PC-3 (cell line): Measurements from ENCODE around the gene ZNF236. TPM values are rescaled to one million over a fixed set of nuclear protein-coding genes. Genes with fewer than 3 reads are reported as not detected.
A peak's percentile ranks its signal among the peaks of the same experiment; 100 is the strongest.

Experiments used
- ATAC-seq: fragments of 200-7000 bp; cut with Tn5 transposase; 2 replicates; pipeline ENCODE4 v1.9.1; 2020; ENCODE audit warnings: mild to moderate bottlenecking, moderate library complexity
- BruUV-seq: library from RNA; stranded (reverse); fragments of 400-500 nt; replicated peaks from 2 replicates; lab custom pipeline; 2021; lab: Mats Ljungman, UMichigan
- CTCF ChIA-PET: fragments of 300-600 bp; sonication (Branson Sonifier 250); formaldehyde crosslinking; loops from one replicate; lab custom pipeline; 2022; ENCODE audit warnings: antibody characterized with exemption; lab: Charles Lee
- POLR2A ChIA-PET: fragments of 300-600 bp; sonication (Branson Sonifier 250); formaldehyde crosslinking; loops from one replicate; lab custom pipeline; 2022; ENCODE audit warnings: antibody characterized with exemption; ENCODE audit not compliant: unreplicated experiment; lab: Charles Lee
- DNase-seq: peaks from one replicate; pipeline ENCODE4 v3.0.0-alpha.2; 2015
- H2AFZ ChIP-seq: fragments of 300-600 bp; sonication (generic); 2 replicates; pipeline ENCODE4 v1.6.0; 2016; ENCODE audit warnings: antibody characterized with exemption, low read length
- H3F3A ChIP-seq: fragments of 300-600 bp; sonication (generic); one replicate; pipeline ENCODE4 v1.6.0; 2017; ENCODE audit warnings: antibody characterized with exemption, low read length, control low read depth, mild to moderate bottlenecking; ENCODE audit not compliant: unreplicated experiment
- H3K27ac ChIP-seq: fragments of 300-600 bp; sonication (generic); 2 replicates; pipeline ENCODE4 v1.5.1; 2016; ENCODE audit warnings: mild to moderate bottlenecking, low read length
- H3K27me3 ChIP-seq: fragments of 300-600 bp; sonication (generic); 2 replicates; pipeline ENCODE4 v1.6.1; 2016; ENCODE audit warnings: low read length, mixed read lengths
- H3K36me3 ChIP-seq: fragments of 300-600 bp; sonication (generic); 2 replicates; pipeline ENCODE4 v1.6.1; 2016; ENCODE audit warnings: low read depth, mixed run types, low read length, mixed read lengths
- H3K4me1 ChIP-seq: fragments of 300-600 bp; sonication (generic); 2 replicates; pipeline ENCODE4 v1.5.1; 2016; ENCODE audit warnings: low read length; ENCODE audit not compliant: insufficient read depth
- H3K4me2 ChIP-seq: fragments of 300-600 bp; sonication (generic); 2 replicates; pipeline ENCODE4 v1.6.0; 2016; ENCODE audit warnings: low read length
- H3K4me3 ChIP-seq: fragments of 300-600 bp; sonication (generic); 2 replicates; pipeline ENCODE4 v1.5.1; 2016; ENCODE audit warnings: mild to moderate bottlenecking, low read length, mixed read lengths
- H3K79me2 ChIP-seq: fragments of 300-600 bp; sonication (generic); 2 replicates; pipeline ENCODE4 v1.6.1; 2017; ENCODE audit warnings: low read length, mixed read lengths
- H3K9ac ChIP-seq: fragments of 300-600 bp; sonication (generic); 2 replicates; pipeline ENCODE4 v1.6.0; 2016; ENCODE audit warnings: mild to moderate bottlenecking, low read length
- H3K9me2 ChIP-seq: fragments of 300-600 bp; sonication (generic); replicated peaks from 2 replicates; pipeline ENCODE4 v1.6.1; 2016; ENCODE audit warnings: mixed run types, low read length, mixed read lengths
- H3K9me3 ChIP-seq: fragments of 300-600 bp; sonication (generic); 2 replicates; pipeline ENCODE4 v1.6.1; 2016; ENCODE audit warnings: low read length, mixed read lengths
- H4K20me1 ChIP-seq: fragments of 300-600 bp; sonication (generic); 2 replicates; pipeline ENCODE4 v1.6.1; 2016; ENCODE audit warnings: low read length, mixed read lengths
- EZH2 ChIP-seq: fragments of 300-600 bp; sonication (generic); IDR thresholded peaks from one replicate; pipeline ENCODE4 v1.6.1; 2017; ENCODE audit warnings: antibody characterized with exemption, mild to moderate bottlenecking, low read length; ENCODE audit not compliant: unreplicated experiment
- EZH2phosphoT487 ChIP-seq: fragments of 300-600 bp; sonication (generic); IDR thresholded peaks from 2 replicates; pipeline ENCODE4 v1.6.1; 2018; ENCODE audit warnings: mild to moderate bottlenecking, antibody characterized with exemption, low read length, borderline replicate concordance
- intact Hi-C: fragments of 100-400 bp; cut with micrococcal nuclease; formaldehyde crosslinking; loops from 2 replicates; pipeline ENCODE4 v1.9.0; 2023
- total RNA-seq: library from RNA; depleted of rRNA; stranded (reverse); fragments of >200 nt; gene quantifications from 2 replicates; pipeline ENCODE4 v1.2.3, GENCODE V29; 2014
- TF ChIP-seq, protein P1 (sequence below): fragments of 300-600 bp; sonication (generic); conservative IDR thresholded peaks from 2 replicates; pipeline ENCODE4 v1.5.1; 2017; ENCODE audit warnings: antibody characterized with exemption, low read depth, mild to moderate bottlenecking, low read length

The ZNF236 gene
- total RNA-seq, 1 experiment from 2014 or later = 7.7 TPM

DNA sequence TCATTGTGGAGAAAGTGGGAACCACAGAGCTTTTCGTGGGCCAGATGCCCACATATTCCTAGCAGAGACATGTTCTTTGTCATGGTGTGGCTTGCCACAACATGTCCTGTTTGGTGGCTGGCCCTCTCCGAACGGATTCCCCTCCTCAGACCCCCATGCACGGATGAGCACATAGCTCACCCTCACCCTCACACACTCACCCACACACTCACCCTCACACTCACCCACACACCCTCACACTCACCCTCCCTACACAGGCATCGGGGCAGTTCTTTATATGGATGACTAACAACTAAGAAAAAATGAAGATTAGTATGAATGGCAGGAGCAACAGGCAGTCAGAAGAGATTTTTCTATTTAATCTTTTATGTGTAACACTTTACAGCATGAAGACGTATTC is 149.9 kb downstream of the ZNF236 start:
- Histone ChIP-seq H3K9me3 (no peaks in the 10 kb centered on the region), H3K27ac (no peak overlapping the region), H3K36me3 (no peaks in the 10 kb centered on the region), H4K20me1 (no peaks in the 10 kb centered on the region), H3F3A (no peaks in the 10 kb centered on the region), H3K27me3 (no peaks in the 10 kb centered on the region), H3K9me2 (no peaks in the 10 kb centered on the region), H3K4me3 (no peak overlapping the region), H3K4me2 (no peak overlapping the region), H2AFZ (no peak overlapping the region), H3K79me2 (no peaks in the 10 kb centered on the region), H3K4me1 (no peaks in the 10 kb centered on the region), H3K9ac (no peak overlapping the region)
- POLR2A ChIA-PET = no interaction called here
- ATAC-seq (peak; percentile 84), DNase-seq (no peak)
- CTCF ChIA-PET = no interaction called here
- TF ChIP-seq EZH2 (no peak), EZH2phosphoT487 (no peak)
- TF ChIP-seq, protein P1, sequence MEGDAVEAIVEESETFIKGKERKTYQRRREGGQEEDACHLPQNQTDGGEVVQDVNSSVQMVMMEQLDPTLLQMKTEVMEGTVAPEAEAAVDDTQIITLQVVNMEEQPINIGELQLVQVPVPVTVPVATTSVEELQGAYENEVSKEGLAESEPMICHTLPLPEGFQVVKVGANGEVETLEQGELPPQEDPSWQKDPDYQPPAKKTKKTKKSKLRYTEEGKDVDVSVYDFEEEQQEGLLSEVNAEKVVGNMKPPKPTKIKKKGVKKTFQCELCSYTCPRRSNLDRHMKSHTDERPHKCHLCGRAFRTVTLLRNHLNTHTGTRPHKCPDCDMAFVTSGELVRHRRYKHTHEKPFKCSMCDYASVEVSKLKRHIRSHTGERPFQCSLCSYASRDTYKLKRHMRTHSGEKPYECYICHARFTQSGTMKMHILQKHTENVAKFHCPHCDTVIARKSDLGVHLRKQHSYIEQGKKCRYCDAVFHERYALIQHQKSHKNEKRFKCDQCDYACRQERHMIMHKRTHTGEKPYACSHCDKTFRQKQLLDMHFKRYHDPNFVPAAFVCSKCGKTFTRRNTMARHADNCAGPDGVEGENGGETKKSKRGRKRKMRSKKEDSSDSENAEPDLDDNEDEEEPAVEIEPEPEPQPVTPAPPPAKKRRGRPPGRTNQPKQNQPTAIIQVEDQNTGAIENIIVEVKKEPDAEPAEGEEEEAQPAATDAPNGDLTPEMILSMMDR = no peak
- no TSS peak for BruUV-seq
- intact Hi-C loops = no loop called here

DNA sequence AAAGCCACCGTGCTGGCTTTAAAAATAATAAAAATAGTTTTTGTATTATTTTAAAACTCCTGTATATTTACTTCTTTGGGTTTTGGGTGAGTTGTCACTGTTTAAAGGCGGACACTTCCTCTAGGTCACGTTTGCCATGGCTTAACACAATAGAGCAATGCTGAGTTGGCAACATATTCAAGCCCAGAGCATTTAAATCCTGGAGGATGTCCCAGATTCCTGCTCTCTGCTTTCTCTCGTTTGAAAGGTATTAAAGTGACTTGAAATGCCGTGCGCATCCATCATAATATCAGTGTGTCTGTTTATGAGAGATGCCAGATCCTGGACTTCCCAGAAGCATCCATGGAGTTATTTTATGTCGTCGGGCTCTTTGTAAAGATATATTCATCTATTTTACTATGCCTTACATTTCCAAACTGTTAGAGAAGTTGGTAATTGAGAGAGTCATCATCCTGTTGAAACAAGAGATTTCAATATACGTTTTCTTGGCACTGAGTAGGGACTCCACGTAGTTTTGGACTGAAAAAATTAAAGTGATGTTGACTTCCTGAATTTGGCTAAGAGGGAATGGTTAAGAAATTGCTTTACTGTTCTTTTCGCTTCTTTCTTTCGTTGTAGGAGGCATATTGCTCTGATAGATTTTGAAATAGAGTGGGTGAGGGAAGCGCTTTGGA is 150.6 kb downstream of the ZNF236 start:
- ATAC-seq (peak; percentile 68), DNase-seq (peak; percentile 29)
- H2AFZ ChIP-seq = no peak overlapping the region
- H3K9ac ChIP-seq = no peak overlapping the region
- TF ChIP-seq EZH2phosphoT487 = no peak
- no peak for TF ChIP-seq EZH2
- TF ChIP-seq, protein P1 = no peak
- H3K27me3 ChIP-seq = no peaks in the 10 kb centered on the region
- no peak overlapping the region for H3K27ac ChIP-seq
- no TSS peak for BruUV-seq
- H3K9me2 ChIP-seq = no peaks in the 10 kb centered on the region
- H3K79me2 ChIP-seq = no peaks in the 10 kb centered on the region
- no peak overlapping the region for H3K4me2 ChIP-seq
- no peaks in the 10 kb centered on the region for H3K9me3 ChIP-seq
- ChIA-PET POLR2A (no interaction called here), CTCF (no interaction called here)
- H3F3A ChIP-seq = no peaks in the 10 kb centered on the region
- no peak overlapping the region for H3K4me3 ChIP-seq
- intact Hi-C loops = no loop called here
- H3K4me1 ChIP-seq = no peaks in the 10 kb centered on the region
- no peaks in the 10 kb centered on the region for H3K36me3 ChIP-seq
- no peaks in the 10 kb centered on the region for H4K20me1 ChIP-seq

- intact Hi-C loops = no loop called here
- Histone ChIP-seq H2AFZ (no peak overlapping the region), H3F3A (no peaks in the 10 kb centered on the region), H3K27me3 (no peaks in the 10 kb centered on the region), H3K9me2 (no peaks in the 10 kb centered on the region), H3K27ac (no peak overlapping the region), H3K36me3 (no peaks in the 10 kb centered on the region), H3K4me3 (no peak overlapping the region), H3K9ac (no peak overlapping the region), H4K20me1 (no peaks in the 10 kb centered on the region), H3K79me2 (no peaks in the 10 kb centered on the region), H3K4me2 (no peak overlapping the region), H3K9me3 (no peaks in the 10 kb centered on the region), H3K4me1 (no peaks in the 10 kb centered on the region)
- no TSS peak for BruUV-seq
- POLR2A ChIA-PET = no interaction called here
- TF ChIP-seq EZH2phosphoT487 (no peak), EZH2 (no peak)
- TF ChIP-seq, protein P1 = no peak
- CTCF ChIA-PET = no interaction called here
- ATAC-seq (no peak), DNase-seq (no peak)
These were observed 151.3 kb downstream of the ZNF236 start for GRCh38 chr18:76973520-76974266.
